GM12872 (cell line): ENCODE measurements around the gene ZDHHC13.

Experiments used
- TF ChIP-seq, protein P1 (sequence below): IDR thresholded peaks from 3 replicates; pipeline ENCODE4 v1.5.1; 2011; ENCODE audit warnings: low read depth, mild to moderate bottlenecking, low read length, moderate library complexity; ENCODE audit not compliant: insufficient read depth

Gene ZDHHC13

DNA sequence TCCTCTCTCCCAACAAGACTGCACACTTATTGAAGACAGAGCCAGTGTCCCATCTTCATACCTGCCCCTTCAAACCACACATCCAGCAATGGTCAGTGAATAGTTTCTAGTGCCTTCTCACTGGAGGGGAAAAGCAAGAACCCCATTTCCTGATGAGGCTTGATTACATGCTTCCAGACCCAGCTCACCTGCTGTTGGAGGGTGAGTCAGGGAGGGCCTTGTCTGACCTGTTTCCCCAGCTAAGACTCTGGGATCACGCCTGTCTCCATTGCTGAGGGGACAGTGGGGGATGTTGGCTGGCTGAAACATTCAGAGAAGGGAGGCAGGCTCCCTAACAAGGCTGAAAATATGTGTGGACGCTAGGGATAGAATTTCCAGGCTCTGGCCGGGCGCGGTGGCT is 27.5 kb upstream of the ZDHHC13 start:
- TF ChIP-seq, protein P1, sequence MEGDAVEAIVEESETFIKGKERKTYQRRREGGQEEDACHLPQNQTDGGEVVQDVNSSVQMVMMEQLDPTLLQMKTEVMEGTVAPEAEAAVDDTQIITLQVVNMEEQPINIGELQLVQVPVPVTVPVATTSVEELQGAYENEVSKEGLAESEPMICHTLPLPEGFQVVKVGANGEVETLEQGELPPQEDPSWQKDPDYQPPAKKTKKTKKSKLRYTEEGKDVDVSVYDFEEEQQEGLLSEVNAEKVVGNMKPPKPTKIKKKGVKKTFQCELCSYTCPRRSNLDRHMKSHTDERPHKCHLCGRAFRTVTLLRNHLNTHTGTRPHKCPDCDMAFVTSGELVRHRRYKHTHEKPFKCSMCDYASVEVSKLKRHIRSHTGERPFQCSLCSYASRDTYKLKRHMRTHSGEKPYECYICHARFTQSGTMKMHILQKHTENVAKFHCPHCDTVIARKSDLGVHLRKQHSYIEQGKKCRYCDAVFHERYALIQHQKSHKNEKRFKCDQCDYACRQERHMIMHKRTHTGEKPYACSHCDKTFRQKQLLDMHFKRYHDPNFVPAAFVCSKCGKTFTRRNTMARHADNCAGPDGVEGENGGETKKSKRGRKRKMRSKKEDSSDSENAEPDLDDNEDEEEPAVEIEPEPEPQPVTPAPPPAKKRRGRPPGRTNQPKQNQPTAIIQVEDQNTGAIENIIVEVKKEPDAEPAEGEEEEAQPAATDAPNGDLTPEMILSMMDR: no peak

DNA sequence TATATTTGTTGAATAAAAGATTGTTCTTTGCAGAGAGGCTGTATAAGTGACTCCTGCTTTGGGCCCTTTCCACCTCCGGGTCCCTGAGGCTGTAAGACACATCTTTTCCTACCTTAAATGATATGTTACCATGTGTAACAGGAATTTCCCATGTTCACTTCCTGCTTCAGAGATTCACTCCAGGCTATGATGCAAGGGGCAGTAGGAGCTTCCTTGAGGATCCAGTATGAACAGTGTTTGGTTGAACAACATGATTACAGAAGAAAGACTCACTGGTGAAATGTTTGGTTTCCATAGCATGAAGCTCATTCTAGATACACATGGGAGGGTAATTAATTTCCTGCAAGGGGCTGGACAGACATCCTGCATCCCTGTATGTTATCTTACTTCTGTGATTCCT is 25.6 kb upstream of the ZDHHC13 start:
- TF ChIP-seq, protein P1: no peak

DNA sequence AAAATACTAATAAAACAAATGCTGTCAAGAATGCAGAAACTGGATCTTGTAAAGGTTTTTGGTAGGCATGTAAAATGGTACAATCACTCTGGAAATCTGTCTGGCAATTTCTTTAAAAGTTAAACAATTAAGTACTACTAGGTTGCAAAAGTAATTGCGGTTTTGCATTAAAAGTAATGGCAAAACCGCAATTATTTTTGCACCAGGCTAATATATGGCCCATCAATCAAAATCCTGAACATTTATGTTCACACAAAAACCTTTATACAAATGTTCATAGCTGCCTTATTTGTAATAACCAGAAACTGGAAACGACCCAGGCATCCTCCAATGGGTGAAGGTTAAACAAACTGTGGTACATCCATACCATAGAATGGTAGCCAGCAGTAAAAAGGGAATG is 24.6 kb upstream of the ZDHHC13 start:
- TF ChIP-seq, protein P1: no peak

DNA sequence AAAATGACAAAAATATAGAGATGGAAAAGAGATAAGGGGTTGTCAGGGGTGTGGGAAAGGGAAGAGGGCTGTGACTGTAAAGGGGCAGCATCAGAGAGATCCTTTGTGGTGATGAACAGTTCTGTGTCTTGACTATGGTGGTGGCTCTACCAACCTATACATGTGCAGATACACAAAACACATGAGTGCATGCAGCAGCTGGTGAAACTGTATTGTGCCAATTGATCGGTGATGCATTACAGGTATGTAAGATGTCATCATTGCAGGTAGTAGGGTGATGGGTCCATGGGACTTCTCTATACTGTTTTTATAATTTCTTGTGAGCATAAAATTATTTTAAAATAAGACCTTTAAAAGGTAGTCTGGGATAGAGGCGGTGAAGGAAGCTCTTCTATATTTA is 24.1 kb upstream of the ZDHHC13 start:
- TF ChIP-seq, protein P1: no peak

DNA sequence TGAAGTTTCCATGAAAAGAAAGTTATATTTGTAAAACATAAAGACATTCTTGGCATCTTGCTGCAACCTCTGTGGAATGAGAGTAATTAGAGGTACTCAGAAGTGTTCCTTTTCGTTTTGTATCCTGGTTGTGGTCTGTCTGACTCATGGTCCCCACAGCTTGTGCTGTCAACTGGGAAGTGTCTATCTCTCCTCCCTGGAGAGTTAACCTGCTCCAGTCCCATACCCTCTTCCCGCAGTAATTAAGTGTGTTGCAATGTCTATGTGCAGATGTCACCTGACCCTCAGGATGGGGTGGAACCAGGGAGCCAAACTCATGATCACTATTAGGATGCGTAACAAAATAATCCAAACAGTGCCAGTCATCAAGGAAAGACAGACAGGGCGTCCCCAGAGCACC is 23.0 kb upstream of the ZDHHC13 start:
- TF ChIP-seq, protein P1: no peak

DNA sequence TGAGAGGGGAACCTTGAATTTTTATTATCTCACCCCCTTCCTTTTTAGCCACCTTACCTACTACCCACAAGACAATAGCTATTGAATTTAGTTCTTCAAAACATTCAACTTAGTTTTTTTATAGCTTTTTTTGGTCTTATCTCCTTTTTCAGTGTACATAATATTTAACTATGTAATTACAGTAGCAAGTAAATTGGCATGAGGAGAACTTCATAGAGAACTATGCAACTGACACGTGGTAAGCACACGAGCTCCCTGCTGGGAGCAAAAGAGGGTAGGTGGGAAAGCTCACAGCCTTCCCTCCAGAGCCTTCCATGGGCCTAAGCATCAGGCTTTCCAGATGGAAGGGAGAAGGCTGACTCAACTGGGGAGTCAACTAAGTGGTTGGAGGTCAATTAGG is 22.1 kb upstream of the ZDHHC13 start:
- TF ChIP-seq, protein P1: no peak

DNA sequence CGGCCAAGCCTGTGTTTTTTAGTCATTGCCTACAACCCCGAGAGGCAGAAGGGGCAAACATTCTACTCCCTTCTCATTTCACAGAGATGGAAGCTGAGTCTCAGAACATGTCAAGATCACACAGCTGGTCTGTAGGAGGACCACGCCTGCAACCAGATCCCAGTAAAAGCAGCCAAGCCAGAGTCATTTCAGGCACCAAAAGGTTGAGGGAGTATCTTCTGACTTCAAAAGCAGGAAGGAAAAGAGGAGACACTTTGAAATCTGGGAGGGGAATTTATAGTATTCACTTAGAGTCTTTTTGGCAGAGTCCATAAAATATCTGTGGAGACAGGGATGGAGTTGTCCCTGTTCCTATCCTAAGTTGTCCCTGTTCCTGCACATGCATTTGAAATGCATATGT is 17.9 kb upstream of the ZDHHC13 start:
- TF ChIP-seq, protein P1: no peak

DNA sequence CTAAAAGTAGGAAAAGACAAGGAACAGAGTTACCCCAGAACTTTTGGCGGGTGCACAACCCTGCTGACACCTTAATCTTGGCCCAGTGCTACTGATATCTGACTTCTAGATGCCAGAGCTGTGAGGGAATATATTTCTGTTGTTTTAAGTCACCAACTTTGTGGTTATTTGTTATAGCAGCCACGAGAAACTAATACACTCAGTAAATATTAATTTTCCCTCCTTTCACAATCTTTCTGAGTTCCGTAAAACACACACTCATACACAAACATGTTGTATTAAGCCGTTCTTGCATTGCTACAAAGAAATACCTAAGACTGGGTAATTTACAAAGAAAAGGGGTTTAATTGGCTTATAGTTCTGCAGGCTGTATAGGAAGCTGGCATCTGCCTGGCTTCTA is 16.1 kb upstream of the ZDHHC13 start:
- TF ChIP-seq, protein P1: no peak
